Cardiac fibroblast (primary cell): ENCODE results near the gene KRTAP5-6.

ENCODE experiments used
- DNase-seq, 2 donors: peaks; one replicate each; pipeline versions ENCODE4 v3.0.0 to v3.0.0-alpha.2; 2010; ENCODE audit warnings: low read depth in 2 of 2
- H3K4me3 ChIP-seq, 2 donors: replicated peaks in 1 of 2; 1 replicate in 1 of 2; 2 replicates in 1 of 2; pipeline ENCODE4 v1.5.1; 2011; ENCODE audit warnings: low read depth in 2 of 2, low read length in 2 of 2, mild to moderate bottlenecking in 2 of 2, moderate library complexity in 1 of 2
- CTCF ChIP-seq: IDR thresholded peaks from one replicate; pipeline ENCODE4 v1.5.1; 2011; ENCODE audit warnings: low read depth, mild to moderate bottlenecking, low read length, inconsistent platforms

Gene KRTAP5-6

GRCh38 chr11:1696608-1697570 is at the start of gene KRTAP5-6:
Gene KRTAP5-6, plus strand, starts transcription at chr11:1697195. Its CDS starts 51 bp downstream, at chr11:1697246.
- no peak within 1 kb of the TSS for H3K4me3 ChIP-seq
- TF ChIP-seq CTCF, result no peak
- DNase-seq, result no peak

GRCh38 chr11:1647901-1648652 is 48.9 kb upstream of the KRTAP5-6 start:
- no peak overlapping the region for H3K4me3 ChIP-seq
- DNase-seq, result no peak
- TF ChIP-seq CTCF, result no peak

- DNase-seq, result no peak
- no peak for TF ChIP-seq CTCF
- H3K4me3 ChIP-seq, result no peak overlapping the region
Measured at GRCh38 chr11:1648653-1649420, 48.2 kb upstream of the KRTAP5-6 start.

GRCh38 chr11:1650034-1650917 is 46.7 kb upstream of the KRTAP5-6 start:
- DNase-seq, result no peak
- H3K4me3 ChIP-seq, result no peak overlapping the region
- TF ChIP-seq CTCF, result no peak

- TF ChIP-seq CTCF, result no peak
- DNase-seq, result no peak
- H3K4me3 ChIP-seq, result no peak overlapping the region
Measured at GRCh38 chr11:1650918-1651262, 46.1 kb upstream of the KRTAP5-6 start.

GRCh38 chr11:1651411-1651980 is 45.5 kb upstream of the KRTAP5-6 start:
- no peak for DNase-seq
- TF ChIP-seq CTCF, result no peak
- no peak overlapping the region for H3K4me3 ChIP-seq
